Measurements from ENCODE around the gene CDK12. TPM values are rescaled to one million over a fixed set of nuclear protein-coding genes. Genes with fewer than 3 reads are reported as not detected.

The CDK12 gene
- total RNA-seq, 1 donor from 2014 or later = 49.8 TPM

DNA sequence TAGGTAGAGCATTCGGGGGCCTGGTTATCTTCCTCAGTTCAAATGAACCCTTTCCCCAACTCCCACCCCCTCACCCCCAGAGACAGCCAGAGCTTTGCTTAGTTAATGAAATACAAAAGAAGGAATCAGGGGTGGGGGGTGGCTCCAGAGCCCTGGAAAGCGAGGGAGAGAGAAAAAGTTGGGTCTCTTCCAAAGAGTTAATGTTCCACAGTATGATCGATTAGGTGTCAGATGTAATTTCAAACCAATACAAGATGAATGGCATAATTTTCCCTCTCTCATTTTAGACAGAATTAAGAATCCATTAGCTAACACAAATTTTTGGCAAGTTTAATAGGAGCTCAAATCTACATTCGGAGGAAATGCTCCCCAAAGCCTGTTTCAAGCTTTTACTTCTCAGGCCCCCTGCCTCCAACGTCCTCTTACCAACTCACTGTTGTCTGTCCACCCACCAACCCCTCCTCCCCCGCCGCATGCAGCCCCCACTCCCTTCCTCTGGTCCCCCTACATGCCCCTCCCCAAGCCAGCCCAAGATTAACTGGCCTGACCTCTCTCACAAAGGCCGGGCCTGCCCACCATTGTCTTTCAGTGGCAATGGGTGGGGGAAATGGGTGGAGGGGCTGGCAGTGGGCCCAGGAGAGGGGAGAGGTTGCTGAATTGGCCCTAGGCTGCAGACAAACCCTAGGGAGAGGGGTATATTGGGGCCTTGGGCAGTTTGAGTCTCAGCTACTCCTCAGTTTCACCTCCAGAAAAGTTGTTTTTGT lies 118.2 kb downstream of the CDK12 start:
- Mint-ChIP-seq H3K27me3 (ENCODE audit: unreplicated experiment) (peaks cover 2% of the 10 kb centered on the region), H3K4me1 (ENCODE audit: low read depth, unreplicated experiment) (no peaks in the 10 kb centered on the region), H3K4me3 (ENCODE audit: unreplicated experiment) (no peak overlapping the region), H3K36me3 (ENCODE audit: unreplicated experiment) (no peaks in the 10 kb centered on the region), H3K9me3 (ENCODE audit: unreplicated experiment) (peaks cover 2% of the 10 kb centered on the region), H3K27ac (ENCODE audit: unreplicated experiment) (no peak overlapping the region)
- no peak for DNase-seq
- no peak for TF ChIP-seq CTCF (IDR thresholded peaks at IDR 0.05; ENCODE audit: partially characterized antibody, unreplicated experiment)

DNA sequence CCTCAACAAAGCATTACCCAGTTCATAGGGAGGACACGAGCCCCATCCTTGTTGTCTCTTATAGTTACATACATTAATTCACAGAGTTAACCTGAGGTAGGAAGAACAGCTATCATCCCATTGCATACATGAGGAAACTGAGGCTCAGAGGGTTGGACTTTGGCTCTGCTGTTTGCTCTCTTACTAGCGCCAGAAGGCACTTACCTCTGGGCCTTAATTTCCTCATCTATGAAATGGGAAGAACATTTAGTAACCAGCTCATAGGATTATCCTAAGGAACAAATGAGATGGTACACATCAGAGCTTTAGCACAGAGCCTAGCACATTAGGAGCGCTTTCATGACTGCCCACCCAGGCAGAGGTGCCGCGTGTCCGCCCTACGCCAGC lies 118.8 kb downstream of the CDK12 start:
- Mint-ChIP-seq H3K27me3 (ENCODE audit: unreplicated experiment) (peaks cover 2% of the 10 kb centered on the region), H3K4me3 (ENCODE audit: unreplicated experiment) (no peak overlapping the region), H3K36me3 (ENCODE audit: unreplicated experiment) (no peaks in the 10 kb centered on the region), H3K9me3 (ENCODE audit: unreplicated experiment) (no peaks in the 10 kb centered on the region), H3K4me1 (ENCODE audit: low read depth, unreplicated experiment) (no peaks in the 10 kb centered on the region), H3K27ac (ENCODE audit: unreplicated experiment) (no peak overlapping the region)
- TF ChIP-seq CTCF (IDR thresholded peaks at IDR 0.05; ENCODE audit: partially characterized antibody, unreplicated experiment) = no peak
- no peak for DNase-seq

GRCh38 chr17:39581071-39581758 lies 119.9 kb downstream of the CDK12 start:
- peaks cover 2% of the 10 kb centered on the region for H3K27me3 Mint-ChIP-seq (ENCODE audit: unreplicated experiment)
- no peak for TF ChIP-seq CTCF (IDR thresholded peaks at IDR 0.05; ENCODE audit: partially characterized antibody, unreplicated experiment)
- no peak overlapping the region for H3K4me3 Mint-ChIP-seq (ENCODE audit: unreplicated experiment)
- H3K4me1 Mint-ChIP-seq (ENCODE audit: low read depth, unreplicated experiment) = no peaks in the 10 kb centered on the region
- no peaks in the 10 kb centered on the region for H3K9me3 Mint-ChIP-seq (ENCODE audit: unreplicated experiment)
- no peak for DNase-seq
- H3K36me3 Mint-ChIP-seq (ENCODE audit: unreplicated experiment) = no peaks in the 10 kb centered on the region
- H3K27ac Mint-ChIP-seq (ENCODE audit: unreplicated experiment) = no peak overlapping the region

DNA sequence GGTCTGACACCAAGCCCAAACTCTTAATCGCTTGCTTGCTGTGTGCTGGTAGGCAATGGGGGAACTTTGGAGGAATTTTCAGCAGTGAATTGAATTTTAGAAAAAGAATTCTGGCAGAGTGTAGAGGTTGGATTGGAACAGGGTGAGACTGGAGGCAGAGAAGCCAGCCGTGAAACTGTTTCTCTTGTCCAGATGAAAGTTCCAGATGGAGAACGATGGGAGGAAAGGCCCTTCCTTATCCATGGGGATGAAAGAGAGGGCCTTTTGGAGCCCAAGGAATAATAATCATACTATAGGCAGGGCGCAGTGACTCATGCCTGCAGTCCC lies 120.4 kb downstream of the CDK12 start:
- TF ChIP-seq CTCF (IDR thresholded peaks at IDR 0.05; ENCODE audit: partially characterized antibody, unreplicated experiment) = no peak
- Mint-ChIP-seq H3K36me3 (ENCODE audit: unreplicated experiment) (no peaks in the 10 kb centered on the region), H3K9me3 (ENCODE audit: unreplicated experiment) (no peaks in the 10 kb centered on the region), H3K27me3 (ENCODE audit: unreplicated experiment) (peaks cover 2% of the 10 kb centered on the region), H3K4me1 (ENCODE audit: low read depth, unreplicated experiment) (no peaks in the 10 kb centered on the region), H3K4me3 (ENCODE audit: unreplicated experiment) (no peak overlapping the region), H3K27ac (ENCODE audit: unreplicated experiment) (no peak overlapping the region)
- DNase-seq = no peak

GRCh38 chr17:39582658-39583057 lies 121.4 kb downstream of the CDK12 start:
- H3K4me1 Mint-ChIP-seq (ENCODE audit: low read depth, unreplicated experiment) = no peaks in the 10 kb centered on the region
- no peak overlapping the region for H3K4me3 Mint-ChIP-seq (ENCODE audit: unreplicated experiment)
- peaks cover 2% of the 10 kb centered on the region for H3K27me3 Mint-ChIP-seq (ENCODE audit: unreplicated experiment)
- no peak for DNase-seq
- H3K36me3 Mint-ChIP-seq (ENCODE audit: unreplicated experiment) = no peaks in the 10 kb centered on the region
- H3K9me3 Mint-ChIP-seq (ENCODE audit: unreplicated experiment) = no peaks in the 10 kb centered on the region
- H3K27ac Mint-ChIP-seq (ENCODE audit: unreplicated experiment) = no peak overlapping the region
- no peak for TF ChIP-seq CTCF (IDR thresholded peaks at IDR 0.05; ENCODE audit: partially characterized antibody, unreplicated experiment)

Data from glutamatergic neuron (in vitro differentiated cells).